GM23338 (cell line): ENCODE results near the gene SHCBP1L.

Experiments used
- CREB1 ChIP-seq: fragments of 250-450 bp; sonication (Bioruptor Pico); IDR thresholded peaks from 2 replicates; pipeline ENCODE4 v1.5.0; 2020; ENCODE audit warnings: low read depth, mild to moderate bottlenecking, moderate library complexity
- CTCF ChIP-seq, 2 experiments: fragments of 200-600 bp in 1 of 2; sonication (generic) in 1 of 2; conservative IDR thresholded peaks; 2 replicates each; pipeline versions ENCODE4 v1.5.1 to v1.6.1; 2016 to 2017; ENCODE audit warnings: antibody characterized with exemption in 2 of 2, low read depth in 2 of 2, mild to moderate bottlenecking in 2 of 2, moderate library complexity in 1 of 2
- EZH2 ChIP-seq: fragments of 200-600 bp; sonication (generic); IDR thresholded peaks from one replicate; pipeline ENCODE4 v1.8.0; 2017; ENCODE audit warnings: antibody characterized with exemption, mild to moderate bottlenecking, low read depth; ENCODE audit not compliant: unreplicated experiment
- EZH2phosphoT487 ChIP-seq: fragments of 200-600 bp; sonication (generic); IDR thresholded peaks from one replicate; pipeline ENCODE4 v1.8.1; 2018; ENCODE audit warnings: antibody characterized with exemption; ENCODE audit not compliant: unreplicated experiment
- JUNB ChIP-seq: IDR thresholded peaks from one replicate; pipeline ENCODE4 v1.6.1; 2016; ENCODE audit warnings: antibody characterized with exemption; ENCODE audit not compliant: unreplicated experiment
- POLR2AphosphoS5 ChIP-seq: IDR thresholded peaks from 2 replicates; pipeline ENCODE4 v1.6.1; 2016; ENCODE audit warnings: antibody characterized with exemption, low read depth
- REST ChIP-seq: IDR thresholded peaks from one replicate; pipeline ENCODE4 v1.6.1; 2018; ENCODE audit warnings: antibody characterized with exemption; ENCODE audit not compliant: unreplicated experiment
- STAT1 ChIP-seq: IDR thresholded peaks from one replicate; pipeline ENCODE4 v1.6.1; 2016; ENCODE audit warnings: antibody characterized with exemption; ENCODE audit not compliant: unreplicated experiment
- ZNF114 ChIP-seq: fragments of 250-450 bp; sonication (Bioruptor Pico); IDR thresholded peaks from 2 replicates; pipeline ENCODE4 v1.5.0; 2020; ENCODE audit warnings: mild to moderate bottlenecking, moderate library complexity

DNA sequence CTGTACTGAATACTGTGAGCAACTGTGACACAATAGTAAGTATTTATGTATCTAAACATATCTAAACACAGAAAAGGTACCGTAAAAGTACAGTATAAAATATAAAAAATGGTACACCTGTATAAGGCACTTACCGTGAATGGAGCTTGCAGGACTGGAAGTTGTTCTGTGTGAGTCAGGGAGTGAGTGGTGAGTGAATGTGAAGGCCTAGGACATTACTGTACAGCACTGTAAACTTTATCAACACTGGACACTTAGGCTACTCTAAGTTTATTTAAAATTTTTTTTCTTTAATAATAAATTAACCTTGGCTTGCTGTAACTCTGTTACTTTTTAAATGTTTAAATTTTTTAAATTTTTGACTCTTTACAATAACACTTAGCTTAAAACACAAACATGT lies 24.5 kb upstream of the SHCBP1L start:
- no peak for TF ChIP-seq CTCF (conservative IDR thresholded peaks at IDR 0.05; ENCODE audit: low read depth in 2 of 2)
- TF ChIP-seq EZH2, result no peak
- no peak for TF ChIP-seq POLR2AphosphoS5
- no peak for TF ChIP-seq CREB1
- TF ChIP-seq EZH2phosphoT487, result no peak
- no peak for TF ChIP-seq REST
- no peak for TF ChIP-seq STAT1
- no peak for TF ChIP-seq JUNB
- no peak for TF ChIP-seq ZNF114 (CRISPR knock-in tag)
